VCaP (cell line): Measurements from ENCODE around the gene WDR19.

ENCODE experiments used
- H3K27ac ChIP-seq: fragments of 450-650 bp; 2 replicates; pipeline ENCODE4 v1.5.1; 2017
- TF ChIP-seq, protein P1 (sequence below): fragments of 450-650 bp; conservative IDR thresholded peaks from 2 replicates; pipeline ENCODE4 v1.5.1; 2017; ENCODE audit warnings: mild to moderate bottlenecking, moderate library complexity

The WDR19 gene

DNA sequence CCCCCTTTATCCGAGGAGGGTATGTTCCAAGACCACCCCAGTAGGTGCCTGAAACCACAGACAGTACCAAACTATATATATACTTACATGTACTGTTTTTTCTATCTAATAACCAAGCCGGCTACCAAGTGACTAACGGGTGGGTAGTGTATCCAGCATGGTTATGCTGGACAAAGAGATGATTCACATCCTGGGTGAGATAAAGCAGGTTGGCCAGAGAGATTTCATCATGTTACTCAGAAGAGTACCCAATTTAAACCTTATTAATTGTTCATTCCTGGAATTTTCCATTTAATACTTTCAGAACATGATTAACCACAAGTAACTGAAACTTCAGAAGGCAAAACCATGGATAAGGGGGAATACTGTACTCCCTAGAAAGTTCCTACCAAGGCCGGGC, 137.3 kb downstream of the WDR19 start:
- no peak overlapping the region for H3K27ac ChIP-seq
- TF ChIP-seq, protein P1, sequence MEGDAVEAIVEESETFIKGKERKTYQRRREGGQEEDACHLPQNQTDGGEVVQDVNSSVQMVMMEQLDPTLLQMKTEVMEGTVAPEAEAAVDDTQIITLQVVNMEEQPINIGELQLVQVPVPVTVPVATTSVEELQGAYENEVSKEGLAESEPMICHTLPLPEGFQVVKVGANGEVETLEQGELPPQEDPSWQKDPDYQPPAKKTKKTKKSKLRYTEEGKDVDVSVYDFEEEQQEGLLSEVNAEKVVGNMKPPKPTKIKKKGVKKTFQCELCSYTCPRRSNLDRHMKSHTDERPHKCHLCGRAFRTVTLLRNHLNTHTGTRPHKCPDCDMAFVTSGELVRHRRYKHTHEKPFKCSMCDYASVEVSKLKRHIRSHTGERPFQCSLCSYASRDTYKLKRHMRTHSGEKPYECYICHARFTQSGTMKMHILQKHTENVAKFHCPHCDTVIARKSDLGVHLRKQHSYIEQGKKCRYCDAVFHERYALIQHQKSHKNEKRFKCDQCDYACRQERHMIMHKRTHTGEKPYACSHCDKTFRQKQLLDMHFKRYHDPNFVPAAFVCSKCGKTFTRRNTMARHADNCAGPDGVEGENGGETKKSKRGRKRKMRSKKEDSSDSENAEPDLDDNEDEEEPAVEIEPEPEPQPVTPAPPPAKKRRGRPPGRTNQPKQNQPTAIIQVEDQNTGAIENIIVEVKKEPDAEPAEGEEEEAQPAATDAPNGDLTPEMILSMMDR, result no peak

DNA sequence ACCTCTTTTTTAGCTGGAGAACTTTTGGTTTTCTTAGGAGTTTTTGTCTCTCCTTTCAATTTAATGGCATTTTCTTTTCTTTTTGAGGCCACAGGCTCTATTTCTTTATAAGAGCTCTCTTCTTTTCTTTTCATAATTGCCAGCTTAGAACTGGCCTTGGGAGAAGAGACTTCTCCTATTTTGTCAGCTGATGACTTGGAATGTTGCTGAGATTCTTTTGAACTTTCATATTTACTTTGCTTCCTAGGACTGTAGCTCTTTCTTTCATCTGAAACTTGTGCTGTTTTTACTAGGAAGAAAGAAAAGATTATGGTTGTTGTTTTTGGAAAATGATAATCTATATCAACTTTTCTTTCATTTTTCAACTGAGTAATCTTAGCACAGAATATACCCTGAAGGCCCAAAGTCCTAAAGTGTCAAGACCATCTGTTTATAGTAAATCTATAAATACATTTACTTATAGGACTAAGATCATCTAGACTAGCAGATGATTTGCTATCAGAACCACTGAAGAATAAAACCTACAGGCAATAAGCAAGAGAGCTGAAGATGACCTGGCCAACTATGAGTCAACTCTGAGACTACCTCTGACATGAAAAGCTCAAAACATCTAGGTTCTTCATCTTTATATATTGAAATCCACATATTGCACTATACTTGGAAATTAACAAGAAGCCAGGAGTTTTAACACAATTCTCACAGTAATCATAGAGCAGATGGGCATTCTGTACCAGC, 138.2 kb downstream of the WDR19 start:
- no peak overlapping the region for H3K27ac ChIP-seq
- TF ChIP-seq, protein P1, result no peak

DNA sequence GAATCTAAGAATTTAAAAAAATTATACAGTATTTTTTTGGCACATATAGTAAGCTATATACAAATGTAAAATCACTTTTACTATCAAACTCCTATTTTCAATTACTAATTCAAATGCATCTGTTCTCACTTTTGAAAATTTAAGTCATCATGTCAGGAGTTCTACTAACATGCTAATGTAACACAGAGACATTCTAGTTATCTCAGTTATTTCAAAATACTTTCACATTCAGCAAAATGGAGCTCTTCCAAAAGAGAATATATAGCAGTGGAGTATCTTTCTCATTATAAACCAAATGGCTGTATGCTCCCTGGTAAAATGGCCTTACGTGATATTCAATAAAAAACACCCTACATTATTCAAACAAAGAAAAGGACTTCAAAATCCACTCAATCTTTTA, 141.5 kb downstream of the WDR19 start:
- no peak overlapping the region for H3K27ac ChIP-seq
- TF ChIP-seq, protein P1, result no peak

DNA sequence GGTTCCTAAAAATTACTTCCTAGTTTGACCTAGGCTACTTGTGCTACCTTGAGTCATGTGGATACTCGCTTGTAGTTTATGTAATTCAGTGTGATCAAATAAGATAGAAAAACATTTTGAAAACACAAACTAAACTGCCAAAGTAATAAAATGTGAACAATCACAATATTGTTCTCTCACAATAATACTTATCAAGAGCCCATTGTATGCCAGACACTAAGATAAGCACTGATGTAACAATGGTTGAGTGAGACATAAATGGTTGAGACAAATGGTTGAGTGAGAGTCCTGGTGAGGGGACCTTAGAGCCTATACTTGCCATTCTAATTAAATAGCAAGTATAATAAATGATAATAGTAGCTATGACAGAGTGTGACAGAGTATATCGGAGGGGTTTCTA, 142.1 kb downstream of the WDR19 start:
- TF ChIP-seq, protein P1, result no peak
- H3K27ac ChIP-seq, result no peak overlapping the region

DNA sequence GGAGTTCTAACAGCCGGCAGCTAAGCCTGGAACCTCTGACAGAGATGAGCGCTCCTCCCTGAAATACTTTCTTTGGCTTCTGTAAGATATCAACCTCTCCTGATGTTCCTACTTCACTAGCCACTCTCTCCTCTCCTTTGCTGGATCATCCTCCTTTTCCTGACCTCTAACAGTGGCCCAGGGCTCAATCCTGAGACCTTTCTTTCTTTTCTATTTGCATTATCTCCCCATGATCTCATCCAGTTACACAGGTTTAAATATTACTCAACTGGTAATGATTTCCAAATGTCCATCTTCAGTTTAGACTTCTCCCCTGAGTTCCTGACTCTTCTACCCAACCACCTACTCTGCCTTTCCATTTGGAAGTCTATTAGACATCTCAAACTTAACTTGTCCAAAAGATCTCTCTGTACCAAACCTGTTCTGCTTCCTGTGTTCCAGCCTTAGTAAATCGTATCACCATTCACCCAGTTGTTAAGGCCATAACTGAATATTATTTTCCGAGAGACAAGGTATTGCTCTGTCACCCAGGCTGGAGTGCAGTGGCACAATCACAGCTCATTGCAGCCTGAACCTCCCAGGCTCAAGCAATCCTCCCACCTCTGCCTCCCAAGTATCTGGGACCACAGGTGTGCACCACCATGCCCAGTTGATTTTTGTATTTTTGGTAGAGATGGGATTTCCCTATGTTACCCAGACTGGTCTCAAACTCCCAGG, 142.7 kb downstream of the WDR19 start:
- TF ChIP-seq, protein P1, result no peak
- H3K27ac ChIP-seq, result no peak overlapping the region

DNA sequence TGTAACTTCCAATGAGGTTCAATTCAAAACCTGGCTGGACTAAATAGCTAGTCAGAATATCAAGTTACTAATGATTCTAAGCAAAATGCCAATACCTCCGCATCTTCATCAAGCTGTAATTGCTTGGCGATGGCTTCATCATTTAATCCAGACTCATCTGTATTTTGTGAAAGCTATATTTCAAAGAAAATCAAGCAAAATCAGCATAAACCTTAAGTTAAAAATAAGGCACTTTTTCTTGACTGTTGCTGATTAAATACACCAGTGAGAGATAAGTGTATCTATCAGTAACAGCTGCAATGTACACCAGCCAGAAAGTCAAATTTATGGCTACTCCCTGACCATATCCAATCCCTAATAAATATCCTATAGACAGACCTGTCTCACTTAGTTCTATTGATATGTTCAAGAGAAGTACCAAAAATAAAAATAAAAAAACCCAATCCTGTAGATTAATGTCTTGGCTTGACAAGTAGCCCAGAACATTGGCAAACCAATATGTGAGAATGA, 144.2 kb downstream of the WDR19 start:
- H3K27ac ChIP-seq, result no peak overlapping the region
- TF ChIP-seq, protein P1, result no peak

DNA sequence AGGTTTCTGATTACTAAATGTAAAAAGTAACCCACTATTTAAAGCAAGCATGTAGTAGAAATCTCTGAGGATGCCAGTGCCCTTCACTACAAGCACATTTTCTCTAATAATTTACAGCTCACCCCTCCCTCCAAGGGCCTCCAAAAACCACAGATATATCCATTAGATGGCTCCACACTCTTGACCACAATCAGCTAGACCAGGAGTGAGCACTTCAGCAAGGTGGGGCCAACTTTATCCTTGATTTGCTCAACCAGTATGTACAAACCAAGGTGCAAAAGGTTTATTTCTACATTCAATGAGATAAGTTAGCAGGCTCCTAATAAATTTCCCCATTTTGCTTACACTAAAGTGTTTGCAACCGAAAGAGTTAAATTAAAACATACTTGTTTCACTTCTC, 148.0 kb downstream of the WDR19 start:
- TF ChIP-seq, protein P1, result no peak
- H3K27ac ChIP-seq, result no peak overlapping the region
